Endothelial cell (in vitro differentiated cells): Measurements from ENCODE around the gene NT5DC3. TPM values are rescaled to one million over a fixed set of nuclear protein-coding genes. Genes with fewer than 3 reads are reported as not detected.

Experiments used
- DNase-seq: peaks from one replicate; pipeline ENCODE4 v3.0.0; 2021; ENCODE audit warnings: low spot score
- H3K27ac Mint-ChIP-seq: one replicate; pipeline ENCODE4 v1.8.0; 2021; ENCODE audit warnings: mixed read lengths, inconsistent platforms; ENCODE audit not compliant: unreplicated experiment
- H3K27me3 Mint-ChIP-seq: one replicate; pipeline ENCODE4 v1.8.0; 2021; ENCODE audit warnings: mild to moderate bottlenecking, moderate library complexity, mixed read lengths, inconsistent platforms; ENCODE audit not compliant: unreplicated experiment
- H3K36me3 Mint-ChIP-seq: one replicate; pipeline ENCODE4 v1.8.0; 2021; ENCODE audit warnings: mild to moderate bottlenecking, low read depth, mixed read lengths, inconsistent platforms; ENCODE audit not compliant: unreplicated experiment
- H3K4me1 Mint-ChIP-seq: one replicate; pipeline ENCODE4 v1.8.0; 2021; ENCODE audit warnings: mild to moderate bottlenecking, mixed read lengths, inconsistent platforms; ENCODE audit not compliant: unreplicated experiment
- H3K4me3 Mint-ChIP-seq: one replicate; pipeline ENCODE4 v1.8.0; 2021; ENCODE audit warnings: mild to moderate bottlenecking, mixed read lengths, inconsistent platforms; ENCODE audit not compliant: unreplicated experiment
- H3K9me3 Mint-ChIP-seq: one replicate; pipeline ENCODE4 v1.8.0; 2021; ENCODE audit warnings: mixed read lengths, inconsistent platforms; ENCODE audit not compliant: unreplicated experiment
- total RNA-seq: library from RNA; stranded (reverse); fragmentation: NEBNext Ultra II Directional; extraction: Animal tissue kit (Norgen Biotek cat#: 25700); gene quantifications from one replicate; pipeline ENCODE4 v1.2.1, GENCODE V29; 2021; ENCODE audit not compliant: unreplicated experiment
- TF ChIP-seq, protein P1 (sequence below): fragments of 200-600 bp; sonication (generic); IDR thresholded peaks from one replicate; pipeline ENCODE4 v1.5.0; 2021; ENCODE audit warnings: antibody characterized with exemption; ENCODE audit not compliant: unreplicated experiment

The NT5DC3 gene
- total RNA-seq, 1 donor from 2014 or later, result 1.3 TPM

- Mint-ChIP-seq H3K27me3 (peaks cover 5% of the 10 kb centered on the region), H3K9me3 (no peaks in the 10 kb centered on the region), H3K4me1 (no peaks in the 10 kb centered on the region), H3K36me3 (no peaks in the 10 kb centered on the region), H3K4me3 (no peak overlapping the region), H3K27ac (no peak overlapping the region)
- DNase-seq, result no peak
- TF ChIP-seq, protein P1, sequence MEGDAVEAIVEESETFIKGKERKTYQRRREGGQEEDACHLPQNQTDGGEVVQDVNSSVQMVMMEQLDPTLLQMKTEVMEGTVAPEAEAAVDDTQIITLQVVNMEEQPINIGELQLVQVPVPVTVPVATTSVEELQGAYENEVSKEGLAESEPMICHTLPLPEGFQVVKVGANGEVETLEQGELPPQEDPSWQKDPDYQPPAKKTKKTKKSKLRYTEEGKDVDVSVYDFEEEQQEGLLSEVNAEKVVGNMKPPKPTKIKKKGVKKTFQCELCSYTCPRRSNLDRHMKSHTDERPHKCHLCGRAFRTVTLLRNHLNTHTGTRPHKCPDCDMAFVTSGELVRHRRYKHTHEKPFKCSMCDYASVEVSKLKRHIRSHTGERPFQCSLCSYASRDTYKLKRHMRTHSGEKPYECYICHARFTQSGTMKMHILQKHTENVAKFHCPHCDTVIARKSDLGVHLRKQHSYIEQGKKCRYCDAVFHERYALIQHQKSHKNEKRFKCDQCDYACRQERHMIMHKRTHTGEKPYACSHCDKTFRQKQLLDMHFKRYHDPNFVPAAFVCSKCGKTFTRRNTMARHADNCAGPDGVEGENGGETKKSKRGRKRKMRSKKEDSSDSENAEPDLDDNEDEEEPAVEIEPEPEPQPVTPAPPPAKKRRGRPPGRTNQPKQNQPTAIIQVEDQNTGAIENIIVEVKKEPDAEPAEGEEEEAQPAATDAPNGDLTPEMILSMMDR, result no peak
These were observed 67.7 kb downstream of the NT5DC3 start for GRCh38 chr12:103773109-103773910.

DNA sequence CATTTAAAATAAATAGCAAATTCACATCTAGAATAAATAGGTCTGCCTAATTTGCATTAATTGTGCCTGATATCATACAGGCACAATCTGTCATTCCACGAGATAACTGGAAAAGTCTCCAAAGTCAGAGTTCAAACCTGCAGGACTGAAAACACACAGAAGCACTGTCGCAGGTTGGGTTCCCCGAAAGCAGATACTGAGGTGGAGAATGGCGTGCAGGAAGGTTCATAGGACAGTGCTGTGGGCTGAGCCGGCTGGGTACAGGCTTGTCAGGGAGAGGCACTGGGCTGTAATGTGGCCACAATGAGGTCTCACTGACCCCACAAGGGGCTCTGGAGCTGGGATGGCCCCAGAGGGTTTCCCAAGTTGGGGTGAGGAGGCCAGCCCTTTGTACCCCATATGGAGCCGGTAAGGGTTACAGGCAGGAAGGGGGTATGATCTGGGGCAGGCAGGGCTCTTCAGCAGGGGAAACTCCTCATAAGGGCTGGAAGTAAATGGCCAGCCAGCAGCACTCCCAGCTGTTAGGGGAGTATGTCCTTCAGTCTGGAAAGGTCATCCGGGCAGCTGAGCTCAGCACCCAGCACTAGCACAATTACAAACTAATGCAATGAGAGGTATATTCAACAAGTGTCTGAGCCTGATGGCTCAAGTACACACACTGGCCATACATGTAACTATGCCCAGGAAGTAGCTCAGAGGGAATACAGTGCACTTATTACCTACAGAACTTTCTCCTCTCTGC lies 68.5 kb downstream of the NT5DC3 start:
- no peak overlapping the region for H3K27ac Mint-ChIP-seq
- peaks cover 5% of the 10 kb centered on the region for H3K27me3 Mint-ChIP-seq

DNA sequence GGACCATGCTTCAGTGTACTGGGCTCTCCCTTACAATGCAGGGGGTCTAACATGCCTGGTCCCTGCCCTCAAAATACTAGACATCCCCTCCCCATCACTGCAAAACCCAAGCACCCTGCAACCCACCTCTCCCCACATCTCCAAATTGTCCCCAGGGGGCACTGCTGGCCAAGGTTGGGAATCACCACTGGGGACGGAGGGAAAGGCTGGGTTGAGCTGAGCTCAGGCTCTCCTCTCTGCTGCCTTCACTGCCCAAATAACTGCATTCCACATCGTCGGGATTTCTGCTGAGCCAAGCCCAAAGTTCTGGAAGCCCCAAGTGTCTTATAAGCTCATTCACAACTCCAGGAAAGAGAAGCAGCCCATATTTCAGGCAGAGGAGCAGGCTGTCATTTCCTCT lies 69.6 kb downstream of the NT5DC3 start:
- H3K4me1 Mint-ChIP-seq, result no peaks in the 10 kb centered on the region
- no peak overlapping the region for H3K27ac Mint-ChIP-seq
- H3K36me3 Mint-ChIP-seq, result no peaks in the 10 kb centered on the region
- no peaks in the 10 kb centered on the region for H3K9me3 Mint-ChIP-seq
- H3K4me3 Mint-ChIP-seq, result no peak overlapping the region
- DNase-seq, result peak; percentile 69
- TF ChIP-seq, protein P1, result peak; percentile 28
- H3K27me3 Mint-ChIP-seq, result peaks cover 5% of the 10 kb centered on the region

More for the DNA sequence above, 68.5 kb downstream of the NT5DC3 start:
- no peaks in the 10 kb centered on the region for H3K36me3 Mint-ChIP-seq
- no peak overlapping the region for H3K4me3 Mint-ChIP-seq
- no peaks in the 10 kb centered on the region for H3K4me1 Mint-ChIP-seq
- no peaks in the 10 kb centered on the region for H3K9me3 Mint-ChIP-seq
- DNase-seq, result no peak
- TF ChIP-seq, protein P1, result no peak

DNA sequence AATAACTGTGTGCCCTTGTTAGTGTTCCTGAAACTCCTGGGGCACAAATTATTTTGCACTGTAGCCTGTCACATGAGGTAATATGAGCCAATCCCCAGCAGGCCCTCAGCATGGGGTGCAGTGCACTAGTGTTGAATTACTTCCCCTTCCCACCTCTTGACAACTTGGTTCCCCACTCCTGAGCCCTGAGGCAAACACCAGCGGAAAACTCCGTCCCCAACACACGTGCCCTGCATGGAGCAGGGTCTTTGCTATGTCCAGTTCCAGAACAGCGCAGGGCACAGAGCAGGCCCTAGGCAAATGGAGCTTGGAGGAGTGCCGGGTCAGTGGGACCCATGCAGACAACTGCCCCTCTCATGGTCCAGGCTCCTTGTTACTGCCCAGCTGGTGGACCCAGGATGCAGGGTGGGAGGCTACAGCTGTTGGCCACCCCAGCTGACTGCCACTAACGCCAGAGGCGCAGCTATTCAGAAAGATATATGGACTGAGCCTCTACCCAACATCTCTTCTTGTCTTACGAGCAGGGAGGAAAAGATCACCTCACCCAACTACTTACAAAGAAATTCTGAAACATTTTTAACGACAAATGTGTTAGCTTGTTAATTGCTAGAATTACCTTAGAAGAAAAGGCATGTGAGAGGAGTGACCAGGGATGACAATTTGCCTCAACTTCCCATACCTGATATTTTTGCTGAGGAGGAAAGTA lies 71.6 kb downstream of the NT5DC3 start:
- TF ChIP-seq, protein P1, result no peak
- Mint-ChIP-seq H3K36me3 (no peaks in the 10 kb centered on the region), H3K27ac (no peak overlapping the region), H3K27me3 (peaks cover 7% of the 10 kb centered on the region), H3K9me3 (no peaks in the 10 kb centered on the region), H3K4me3 (no peak overlapping the region), H3K4me1 (no peaks in the 10 kb centered on the region)
- no peak for DNase-seq
